GM12891 (cell line): ENCODE data around the gene TBC1D22A.

Experiments used
- POLR2A ChIP-seq: IDR thresholded peaks from 2 replicates; pipeline ENCODE4 v1.6.1; 2011; ENCODE audit warnings: low read depth, low read length, control low read depth
- POLR2AphosphoS5 ChIP-seq: IDR thresholded peaks from 2 replicates; pipeline ENCODE4 v1.6.1; 2011; ENCODE audit warnings: low read depth, low read length, control low read depth
- TAF1 ChIP-seq: IDR thresholded peaks from 2 replicates; pipeline ENCODE4 v1.6.1; 2011; ENCODE audit warnings: low read depth, low read length, control low read depth

GRCh38 chr22:47080100-47080499 is 317.6 kb downstream of the TBC1D22A start:
- TF ChIP-seq TAF1 (no peak), POLR2AphosphoS5 (no peak), POLR2A (no peak)
